Mucosa of descending colon (tissue), 3 donors: ENCODE results near the gene R3HDM2. TPM values are rescaled to one million over a fixed set of nuclear protein-coding genes. Genes with fewer than 3 reads are reported as not detected.
A peak's percentile ranks its signal among the peaks of the same experiment; 100 is the strongest.

Experiments used
- ATAC-seq: fragments of 200-7000 bp; cut with Tn5 transposase; one replicate; pipeline ENCODE4 v1.9.1; 2020; ENCODE audit warnings: mild to moderate bottlenecking, moderate library complexity
- DNase-seq, 3 donors: peaks; one replicate each; pipeline ENCODE4 v3.0.0-alpha.2; 2020
- H3K36me3 ChIP-seq: fragments of 200-600 bp; one replicate; pipeline ENCODE4 v1.8.0; 2021; ENCODE audit warnings: low read depth, mild to moderate bottlenecking
- H3K4me1 ChIP-seq: fragments of 200-600 bp; one replicate; pipeline ENCODE4 v1.8.0; 2021; ENCODE audit warnings: low read depth, mild to moderate bottlenecking
- H3K4me3 ChIP-seq: fragments of 200-600 bp; one replicate; pipeline ENCODE4 v1.8.0; 2021; ENCODE audit warnings: mild to moderate bottlenecking
- H3K9me3 ChIP-seq: fragments of 200-600 bp; one replicate; pipeline ENCODE4 v1.8.0; 2021; ENCODE audit warnings: mild to moderate bottlenecking
- CTCF ChIP-seq: fragments of 200-600 bp; IDR thresholded peaks from one replicate; pipeline ENCODE4 v1.8.0; 2022; ENCODE audit warnings: antibody characterized with exemption, mild to moderate bottlenecking
- intact Hi-C, 2 donors: fragments of 100-400 bp; cut with DNase I in 1 of 2; cut with micrococcal nuclease in 1 of 2; formaldehyde crosslinking; loops; one replicate each; pipeline versions ENCODE4 v1.11.0 to v1.11.1; 2022; cut with DNase I, micrococcal nuclease
- total RNA-seq, 3 donors: library from RNA; stranded (reverse); fragmentation: NEBNext Ultra II Directional in 2 of 3; extraction: Animal tissue kit (Norgen Biotek cat#: 25700) in 2 of 3; gene quantifications; one replicate each; pipeline versions ENCODE4 v1.2.1 to v1.2.4, GENCODE V29; 2021 to 2023
- donor health status: DM: no; HTN: no; CAD: no; lungs with moderate emphysema.
- donor health status: DM: no; HTN: no; CAD: no.
- donor health status: DM: no; HTN: yes; CAD: no.

The R3HDM2 gene
- total RNA-seq, 3 donors from 2014 or later: 43.9 to 80.8 (median 80.6) TPM

- Histone ChIP-seq H3K36me3 (no peaks in the 10 kb centered on the region), H3K4me1 (peaks cover 33% of the 10 kb centered on the region), H3K9me3 (no peaks in the 10 kb centered on the region), H3K4me3 (no peak overlapping the region)
- intact Hi-C loops: no loop called here
- ATAC-seq (no peak), DNase-seq (peak in 2 of 3 donors; percentile 16 to 40)
- no peak for TF ChIP-seq CTCF
Measured at GRCh38 chr12:57234571-57235016, 196.2 kb downstream of the R3HDM2 start.

- no peaks in the 10 kb centered on the region for H3K9me3 ChIP-seq
- no peak for TF ChIP-seq CTCF
- H3K4me3 ChIP-seq: no peak overlapping the region
- intact Hi-C loops: no loop called here
- DNase-seq: peak in 1 of 3 donors; percentile 5
- no peaks in the 10 kb centered on the region for H3K36me3 ChIP-seq
- H3K4me1 ChIP-seq: peaks cover 29% of the 10 kb centered on the region
- no peak for ATAC-seq
Measured at GRCh38 chr12:57234233-57234570, 196.6 kb downstream of the R3HDM2 start.

GRCh38 chr12:57233357-57234232 is 197.2 kb downstream of the R3HDM2 start:
- H3K36me3 ChIP-seq: no peaks in the 10 kb centered on the region
- ATAC-seq (no peak), DNase-seq (peak in 2 of 3 donors; percentile 24 to 53)
- H3K4me1 ChIP-seq: peaks cover 23% of the 10 kb centered on the region
- intact Hi-C loops: no loop called here
- no peak overlapping the region for H3K4me3 ChIP-seq
- TF ChIP-seq CTCF: no peak
- H3K9me3 ChIP-seq: no peaks in the 10 kb centered on the region

GRCh38 chr12:57232156-57232756 is 198.6 kb downstream of the R3HDM2 start:
- Histone ChIP-seq H3K9me3 (no peaks in the 10 kb centered on the region), H3K4me1 (peaks cover 12% of the 10 kb centered on the region), H3K4me3 (no peak overlapping the region), H3K36me3 (no peaks in the 10 kb centered on the region)
- peak in 2 of 3 donors; percentile 21 to 46 for DNase-seq
- no peak for ATAC-seq
- no peak for TF ChIP-seq CTCF
- intact Hi-C loops: no loop called here

- TF ChIP-seq CTCF: no peak
- ATAC-seq: no peak
- peak in 2 of 3 donors; percentile 26 to 47 for DNase-seq
- no peaks in the 10 kb centered on the region for H3K36me3 ChIP-seq
- intact Hi-C loops: no loop called here
- H3K4me1 ChIP-seq: peaks cover 16% of the 10 kb centered on the region
- no peaks in the 10 kb centered on the region for H3K9me3 ChIP-seq
- no peak overlapping the region for H3K4me3 ChIP-seq
Measured at GRCh38 chr12:57231276-57232021, 199.4 kb downstream of the R3HDM2 start.
